VCaP (cell line): ENCODE results near the gene GZMM.

ENCODE experiments used
- H3K27ac ChIP-seq: fragments of 450-650 bp; 2 replicates; pipeline ENCODE4 v1.5.1; 2017
- TF ChIP-seq, protein P1 (sequence below): fragments of 450-650 bp; conservative IDR thresholded peaks from 2 replicates; pipeline ENCODE4 v1.5.1; 2017; ENCODE audit warnings: mild to moderate bottlenecking, moderate library complexity

The GZMM gene

DNA sequence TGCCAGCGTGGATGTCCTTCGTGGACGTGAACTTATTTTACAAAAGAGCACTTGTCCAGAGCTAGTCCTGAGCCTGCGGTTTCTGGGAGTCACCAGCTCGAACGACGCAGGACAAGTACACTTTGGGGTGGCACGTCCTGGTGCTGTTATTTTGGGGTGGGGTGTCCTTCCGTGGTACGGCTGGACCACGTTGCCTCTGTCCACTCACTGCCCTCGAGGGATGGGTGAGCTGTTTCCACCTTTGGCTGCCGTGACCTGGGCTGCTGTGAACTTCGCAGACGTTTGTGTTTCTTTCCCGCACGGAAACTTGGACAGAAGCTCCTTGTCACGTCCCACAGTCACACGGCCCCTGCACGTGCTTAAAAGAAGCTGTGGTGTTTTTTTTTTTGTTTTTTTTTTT, 11.0 kb downstream of the GZMM start:
- TF ChIP-seq, protein P1, sequence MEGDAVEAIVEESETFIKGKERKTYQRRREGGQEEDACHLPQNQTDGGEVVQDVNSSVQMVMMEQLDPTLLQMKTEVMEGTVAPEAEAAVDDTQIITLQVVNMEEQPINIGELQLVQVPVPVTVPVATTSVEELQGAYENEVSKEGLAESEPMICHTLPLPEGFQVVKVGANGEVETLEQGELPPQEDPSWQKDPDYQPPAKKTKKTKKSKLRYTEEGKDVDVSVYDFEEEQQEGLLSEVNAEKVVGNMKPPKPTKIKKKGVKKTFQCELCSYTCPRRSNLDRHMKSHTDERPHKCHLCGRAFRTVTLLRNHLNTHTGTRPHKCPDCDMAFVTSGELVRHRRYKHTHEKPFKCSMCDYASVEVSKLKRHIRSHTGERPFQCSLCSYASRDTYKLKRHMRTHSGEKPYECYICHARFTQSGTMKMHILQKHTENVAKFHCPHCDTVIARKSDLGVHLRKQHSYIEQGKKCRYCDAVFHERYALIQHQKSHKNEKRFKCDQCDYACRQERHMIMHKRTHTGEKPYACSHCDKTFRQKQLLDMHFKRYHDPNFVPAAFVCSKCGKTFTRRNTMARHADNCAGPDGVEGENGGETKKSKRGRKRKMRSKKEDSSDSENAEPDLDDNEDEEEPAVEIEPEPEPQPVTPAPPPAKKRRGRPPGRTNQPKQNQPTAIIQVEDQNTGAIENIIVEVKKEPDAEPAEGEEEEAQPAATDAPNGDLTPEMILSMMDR = no peak
- no peak overlapping the region for H3K27ac ChIP-seq

DNA sequence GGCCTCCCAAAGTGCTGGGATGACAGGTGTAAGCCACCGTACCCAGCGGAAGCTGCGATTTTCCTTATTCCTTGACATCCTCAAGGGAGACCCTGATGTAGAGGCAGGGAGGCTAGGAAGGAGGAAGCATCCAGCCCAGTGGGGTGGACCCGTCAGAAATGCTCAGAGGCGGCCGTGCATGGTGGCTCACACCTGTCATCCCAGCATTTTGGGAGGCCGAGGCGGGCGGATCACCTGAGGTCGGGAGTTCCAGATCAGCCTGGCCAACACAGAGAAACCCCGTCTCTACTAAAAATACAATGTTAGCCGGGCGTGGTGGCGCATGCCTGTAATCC, 11.6 kb downstream of the GZMM start:
- TF ChIP-seq, protein P1 = no peak
- no peak overlapping the region for H3K27ac ChIP-seq

DNA sequence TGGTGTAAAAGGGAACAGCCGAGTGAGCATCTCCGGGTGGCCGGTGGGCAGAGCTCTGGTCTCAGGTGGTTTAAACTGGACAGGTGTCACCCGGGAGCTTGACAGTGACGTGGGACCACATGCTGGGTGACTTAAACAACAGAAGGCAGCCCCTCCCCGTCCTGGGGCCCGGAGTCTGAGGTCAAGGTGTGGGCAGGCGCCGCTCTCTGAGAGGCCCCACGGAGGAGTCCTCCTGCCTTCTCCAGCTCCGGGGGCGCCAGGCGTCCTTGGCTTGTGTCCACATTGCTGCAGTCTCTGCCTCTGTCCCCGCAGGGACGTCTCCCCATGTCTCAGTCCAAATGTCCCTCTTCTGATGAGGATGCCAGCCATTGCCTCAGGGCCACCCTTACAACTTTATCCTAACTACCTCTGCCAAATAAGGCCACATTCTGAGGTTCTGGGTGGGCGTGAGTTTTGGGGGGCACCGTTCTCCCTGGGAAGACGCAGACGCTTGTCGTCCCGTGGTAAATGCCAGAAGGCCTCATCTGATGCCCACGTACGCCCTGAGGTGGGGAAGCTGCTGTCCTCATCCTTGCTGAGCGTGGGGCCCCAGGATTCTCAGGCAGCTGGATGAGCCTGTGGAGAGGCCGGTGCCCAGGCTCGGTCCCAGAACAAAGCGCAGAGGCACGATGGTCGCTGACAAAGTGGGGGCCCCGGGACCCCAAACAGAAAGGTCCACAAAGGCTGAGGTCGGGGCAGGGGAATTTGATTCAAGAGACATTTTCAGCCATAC, 12.9 kb downstream of the GZMM start:
- H3K27ac ChIP-seq = no peak overlapping the region

DNA sequence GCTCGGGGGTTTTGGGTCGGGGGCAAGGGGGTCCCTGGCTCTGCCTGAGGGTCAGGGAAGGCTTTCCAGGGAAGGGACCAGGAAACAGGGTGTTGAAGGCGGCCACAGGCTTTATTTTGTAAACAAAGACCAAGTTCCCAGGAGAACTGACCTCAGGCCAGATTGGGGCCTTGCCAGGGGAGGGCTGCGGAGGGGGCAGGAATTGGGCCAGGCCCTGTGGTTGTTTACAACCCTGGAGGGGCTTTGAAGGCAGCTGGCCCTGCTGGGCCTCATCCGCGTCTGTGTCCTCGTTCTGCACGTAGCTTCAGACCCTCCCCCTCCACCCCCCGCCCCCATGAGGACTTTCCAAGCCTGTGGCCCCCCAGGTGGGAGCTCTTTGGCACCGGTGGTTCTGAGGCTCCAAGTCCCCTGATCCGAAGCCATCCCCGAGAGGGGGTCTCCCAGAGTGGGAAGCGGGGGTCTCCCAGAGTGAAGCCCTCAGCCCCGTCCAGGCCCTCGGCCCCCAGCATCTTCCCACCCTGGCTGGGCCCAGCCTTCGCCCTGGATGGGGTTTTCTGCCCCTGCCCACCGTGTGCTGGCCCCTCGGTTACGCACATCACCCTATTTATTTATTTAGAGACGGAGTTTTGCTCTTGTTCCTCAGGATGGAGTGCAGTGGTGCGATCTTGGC, 15.1 kb downstream of the GZMM start:
- no peak overlapping the region for H3K27ac ChIP-seq
- TF ChIP-seq, protein P1 = no peak

More for the DNA sequence above, 12.9 kb downstream of the GZMM start:
- TF ChIP-seq, protein P1 = no peak

DNA sequence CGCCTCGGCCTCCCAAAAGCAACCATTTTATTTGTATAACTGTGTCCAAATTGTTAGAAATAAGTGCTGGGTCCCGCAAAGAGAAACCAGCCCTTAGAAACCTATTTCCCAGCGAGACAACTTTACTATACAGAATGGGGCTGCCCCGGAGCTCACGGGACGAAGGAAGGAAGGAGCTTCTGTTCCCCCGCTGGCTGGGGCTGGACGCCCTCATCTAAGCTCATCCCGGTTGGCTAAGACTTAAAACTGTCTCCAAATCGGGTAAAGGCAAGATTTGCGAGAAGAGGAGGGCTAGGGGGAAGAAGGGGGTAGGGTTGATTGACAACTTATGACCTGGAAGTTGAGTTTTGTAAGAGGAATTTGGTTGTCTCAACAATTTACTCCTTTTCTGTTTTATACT, 16.3 kb downstream of the GZMM start:
- H3K27ac ChIP-seq = no peak overlapping the region
- TF ChIP-seq, protein P1 = no peak

DNA sequence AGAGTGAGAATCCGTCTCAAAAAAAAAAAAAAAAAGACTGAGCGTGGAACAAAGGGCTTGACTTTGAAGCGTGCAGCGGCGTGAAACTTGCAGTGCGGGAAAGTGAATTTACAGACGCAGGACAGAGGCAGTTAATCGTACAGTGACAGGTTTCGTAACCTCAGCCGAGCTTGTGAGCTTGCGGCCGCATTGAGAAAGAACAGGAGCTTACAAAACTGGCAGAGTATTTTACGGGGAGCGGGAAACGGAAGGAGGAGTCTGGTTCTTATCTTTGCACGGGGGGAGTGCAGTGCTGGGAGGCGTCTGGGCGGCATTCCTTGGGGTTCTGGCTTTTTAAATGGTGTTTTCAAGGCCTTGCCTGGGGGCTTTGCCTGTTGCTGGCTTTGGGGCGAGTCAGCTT, 22.6 kb downstream of the GZMM start:
- TF ChIP-seq, protein P1 = no peak
- no peak overlapping the region for H3K27ac ChIP-seq

DNA sequence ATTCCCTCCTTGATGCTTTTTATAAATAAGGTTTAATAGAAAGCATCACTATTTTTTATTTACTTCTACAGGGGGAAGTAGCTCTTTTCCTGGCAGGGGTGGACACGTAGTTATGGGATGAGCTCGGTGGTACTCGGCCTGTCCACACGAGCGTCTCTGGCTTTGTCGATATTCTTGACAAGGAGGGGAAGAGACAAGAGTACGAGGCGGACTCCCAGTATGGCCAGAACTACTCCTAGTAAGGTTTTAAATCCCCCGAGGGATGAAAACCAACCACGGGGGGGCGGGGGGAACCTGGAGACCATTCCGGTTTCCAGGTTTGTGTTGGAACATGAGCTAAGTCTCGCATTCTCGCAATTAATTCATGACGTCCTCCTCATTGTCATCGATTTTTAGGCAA, 23.0 kb downstream of the GZMM start:
- TF ChIP-seq, protein P1 = no peak
- no peak overlapping the region for H3K27ac ChIP-seq
